GM18507 (cell line): ENCODE data around the gene ANKRD39.

Experiments used
- DNase-seq: peaks from one replicate; pipeline ENCODE4 v3.0.0; 2011; ENCODE audit warnings: low read depth; ENCODE audit not compliant: insufficient read length; ENCODE audit errors: extremely low spot score
- FAIRE-seq: peaks from 2 replicates; lab custom pipeline; 2011; peaks lifted over from hg19 to GRCh38; lab: Jason Lieb, UNC

The ANKRD39 gene

DNA sequence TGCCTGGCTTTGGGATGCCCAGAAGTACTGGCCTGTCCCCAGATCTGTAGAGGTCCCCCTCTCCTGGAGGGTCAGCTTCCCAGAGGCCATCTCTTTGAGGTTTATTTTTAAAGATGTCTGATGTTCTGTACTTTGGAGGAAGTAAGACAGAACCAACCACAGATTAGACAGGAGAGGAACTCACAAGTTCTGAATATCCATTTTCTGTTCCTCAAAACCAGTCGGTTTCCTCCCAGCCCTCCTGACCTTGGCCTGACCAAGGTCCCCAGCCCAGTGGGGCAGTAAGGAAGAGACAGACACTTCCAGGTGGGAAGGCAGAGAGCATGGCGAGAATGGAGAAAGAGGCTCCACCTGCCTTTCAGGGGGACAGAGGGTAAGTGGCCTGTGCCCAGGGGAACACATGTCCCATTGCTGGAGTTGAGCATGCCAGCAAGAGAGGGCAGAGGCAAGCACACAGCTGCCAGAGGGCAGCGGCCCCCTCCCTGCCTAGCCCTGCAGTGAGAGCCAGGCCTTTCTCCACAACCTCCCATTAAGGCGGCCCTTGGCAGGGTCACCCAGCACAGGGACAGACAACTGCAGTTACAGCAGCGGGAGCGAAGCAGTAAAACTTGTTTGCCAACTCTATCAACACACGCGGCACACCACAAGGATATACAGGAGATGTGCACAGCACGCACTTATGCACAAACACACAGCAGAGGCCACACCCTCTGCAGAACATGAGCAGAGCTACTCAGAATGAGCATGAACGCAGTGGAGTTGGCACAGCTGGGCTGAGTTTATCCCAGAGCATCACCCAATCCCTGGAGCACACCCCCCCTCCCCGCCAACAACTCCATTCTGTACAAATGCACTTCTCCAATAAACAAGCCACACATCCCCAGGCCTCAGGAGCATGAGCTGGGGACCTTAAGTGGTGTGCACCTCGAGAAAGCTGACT is 30.5 kb upstream of the ANKRD39 start:
- FAIRE-seq (peak; percentile 35), DNase-seq (no peak)

DNA sequence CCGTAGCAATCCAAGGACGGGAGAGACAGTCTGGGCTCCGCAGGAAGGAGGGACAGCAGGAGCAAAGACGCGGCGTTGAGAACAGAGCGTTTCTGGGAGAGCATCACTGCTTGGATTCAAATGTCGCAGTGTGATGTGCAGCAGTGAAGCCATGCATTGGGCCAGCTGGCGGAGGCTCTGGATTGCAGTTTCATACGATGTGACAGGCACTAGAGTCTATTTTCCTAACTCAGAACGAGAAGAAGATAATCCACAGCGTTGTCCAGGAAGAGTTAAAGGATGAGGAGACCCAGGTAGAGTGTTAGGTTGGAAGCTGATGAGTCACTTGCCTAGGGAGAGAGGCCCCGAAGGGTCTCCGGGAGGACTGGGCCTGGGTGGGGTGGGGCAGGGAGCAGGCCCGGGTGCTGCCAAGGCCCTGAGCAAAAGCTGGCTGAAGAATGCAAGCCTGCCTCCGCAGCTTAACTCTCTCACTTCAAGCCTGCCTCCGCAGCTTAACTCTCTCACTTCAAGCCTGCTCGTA is 29.7 kb upstream of the ANKRD39 start:
- FAIRE-seq = no peak

DNA sequence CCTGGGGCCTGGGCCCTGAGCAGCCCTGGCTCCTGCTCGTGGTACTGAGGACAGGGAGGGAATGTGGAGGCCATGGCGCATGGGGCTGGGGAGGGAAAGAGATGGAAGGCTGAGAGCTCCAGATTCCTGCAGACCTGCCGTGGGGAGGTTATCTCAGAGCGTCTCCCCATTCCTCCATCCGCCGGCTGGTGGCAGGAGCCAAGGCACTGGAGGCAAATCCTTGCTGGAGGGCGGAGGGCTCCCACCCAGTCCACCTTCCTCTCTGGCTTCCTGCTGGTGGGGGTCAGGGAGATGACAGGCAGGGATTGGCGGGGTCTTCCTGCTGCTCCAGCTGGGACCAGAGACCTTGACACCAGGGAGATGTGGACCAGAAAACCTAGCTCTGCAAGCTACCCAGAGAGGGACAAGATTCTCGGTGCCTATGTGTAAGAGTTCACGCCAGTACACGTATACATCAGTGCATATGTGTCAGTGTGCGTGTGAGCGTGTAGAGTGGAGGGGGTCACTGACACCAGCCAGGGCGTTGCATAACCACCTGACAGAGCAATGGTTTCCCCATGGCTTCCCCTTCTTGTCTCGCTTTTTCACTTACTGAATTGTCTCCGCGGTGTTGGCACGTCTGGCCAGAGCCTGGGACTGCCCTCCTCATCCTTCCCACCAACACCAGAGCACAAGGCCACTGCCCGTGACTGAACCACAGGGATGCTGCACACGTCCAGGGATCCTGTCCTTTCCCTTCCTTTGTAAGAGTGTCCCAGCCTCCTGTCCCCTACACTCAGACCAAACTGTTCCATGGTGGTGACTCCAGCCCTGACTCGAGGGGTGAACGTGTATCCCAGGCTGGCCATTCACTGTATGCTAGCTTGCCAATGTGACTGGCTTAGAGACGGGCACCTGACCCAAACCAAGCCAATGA is 27.9 kb upstream of the ANKRD39 start:
- DNase-seq = no peak
- no peak for FAIRE-seq

More for the DNA sequence above, 29.7 kb upstream of the ANKRD39 start:
- DNase-seq = no peak

- FAIRE-seq = no peak
- DNase-seq = no peak
Observed at GRCh38 chr2:96884299-96885094, 26.7 kb upstream of the ANKRD39 start.

DNA sequence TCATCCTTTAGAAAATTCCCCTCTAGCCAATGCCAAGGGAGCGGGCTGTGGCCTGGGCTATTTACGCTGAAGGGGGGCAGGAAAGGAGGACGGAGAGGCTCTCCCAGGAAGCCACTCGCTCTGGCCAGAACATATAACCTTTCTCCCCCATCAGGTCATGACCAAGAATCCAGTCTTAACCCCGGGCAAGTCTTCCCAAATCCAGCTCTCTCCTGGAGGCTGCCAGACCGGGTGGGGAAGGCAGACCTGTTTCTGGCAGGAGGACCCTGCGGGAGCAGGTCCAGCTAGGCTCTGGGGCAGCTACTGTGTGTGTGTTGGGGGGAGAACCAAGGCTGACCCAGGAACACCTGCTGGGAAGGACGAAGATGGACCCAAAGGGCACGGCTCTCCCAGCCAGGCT is 25.5 kb upstream of the ANKRD39 start:
- no peak for FAIRE-seq
- no peak for DNase-seq

- no peak for DNase-seq
- FAIRE-seq = no peak
Observed at GRCh38 chr2:96882906-96883305, 25.1 kb upstream of the ANKRD39 start.

- FAIRE-seq (no peak), DNase-seq (no peak)
Observed at GRCh38 chr2:96882230-96882629, 24.4 kb upstream of the ANKRD39 start.

GRCh38 chr2:96881349-96882195 is 23.8 kb upstream of the ANKRD39 start:
- no peak for DNase-seq
- FAIRE-seq = no peak

DNA sequence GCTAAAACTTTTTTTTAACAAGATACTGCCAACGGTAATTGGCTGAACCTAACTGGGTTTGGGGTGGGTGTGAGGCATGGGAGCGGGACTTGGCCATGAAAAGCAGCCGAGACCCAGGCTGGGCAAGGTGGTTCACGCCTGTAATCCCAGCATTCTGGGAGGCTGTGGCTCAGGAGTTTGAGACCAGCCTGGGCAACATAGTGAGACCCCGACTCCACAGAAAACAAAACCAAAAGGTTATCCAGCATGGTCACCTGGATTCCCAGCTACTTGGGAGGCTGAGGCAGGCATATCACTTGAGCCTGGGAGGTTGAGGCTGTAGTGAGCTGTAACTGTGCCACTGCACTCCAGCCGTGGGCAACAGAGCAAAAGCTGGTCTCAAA is 23.1 kb upstream of the ANKRD39 start:
- DNase-seq (no peak), FAIRE-seq (no peak)

- DNase-seq (no peak), FAIRE-seq (no peak)
Observed at GRCh38 chr2:96879545-96880040, 21.8 kb upstream of the ANKRD39 start.

- DNase-seq (no peak), FAIRE-seq (no peak)
Observed at GRCh38 chr2:96878796-96879544, 21.2 kb upstream of the ANKRD39 start.

- FAIRE-seq = no peak
Observed at GRCh38 chr2:96878171-96878570, 20.4 kb upstream of the ANKRD39 start.

GRCh38 chr2:96877631-96878092 is 19.8 kb upstream of the ANKRD39 start:
- no peak for FAIRE-seq
- no peak for DNase-seq

More at GRCh38 chr2:96878171-96878570, 20.4 kb upstream of the ANKRD39 start:
- no peak for DNase-seq

- FAIRE-seq = no peak
- no peak for DNase-seq
Observed at GRCh38 chr2:96877042-96877451, 19.2 kb upstream of the ANKRD39 start.

GRCh38 chr2:96876269-96877041 is 18.6 kb upstream of the ANKRD39 start:
- no peak for DNase-seq
- no peak for FAIRE-seq

GRCh38 chr2:96875498-96876268 is 17.9 kb upstream of the ANKRD39 start:
- DNase-seq (no peak), FAIRE-seq (no peak)
